CD8-positive, alpha-beta memory T cell (primary cell): ENCODE data around the gene EVPLL. TPM values are rescaled to one million over a fixed set of nuclear protein-coding genes. Genes with fewer than 3 reads are reported as not detected.

Source experiments
- CTCF ChIA-PET: fragments of 350-600 bp; sonication (Branson Sonifier 250); formaldehyde crosslinking; loops from one replicate; lab custom pipeline; 2021; ENCODE audit warnings: antibody characterized with exemption; lab: Charles Lee
- POLR2A ChIA-PET: fragments of 350-600 bp; sonication (Branson Sonifier 250); formaldehyde crosslinking; loops from one replicate; lab custom pipeline; 2021; ENCODE audit warnings: antibody characterized with exemption; lab: Charles Lee
- DNase-seq, 5 donors: peaks; one replicate each; pipeline versions ENCODE4 v3.0.0 to v3.0.0-alpha.2; 2020 to 2022; ENCODE audit warnings: mixed read lengths in 1 of 5
- H3K27ac ChIP-seq: one replicate; pipeline ENCODE4 v1.7.0; 2013; ENCODE audit warnings: low read depth, mild to moderate bottlenecking, low read length, moderate library complexity
- H3K27me3 ChIP-seq: 2 replicates; pipeline ENCODE4 v1.7.0; 2013; ENCODE audit warnings: low read length, mild to moderate bottlenecking; ENCODE audit not compliant: insufficient read depth, poor library complexity, severe bottlenecking
- H3K36me3 ChIP-seq: 2 replicates; pipeline ENCODE4 v1.7.0; 2013; ENCODE audit warnings: mild to moderate bottlenecking, low read length, moderate library complexity; ENCODE audit not compliant: insufficient read depth
- H3K4me1 ChIP-seq: 2 replicates; pipeline ENCODE4 v1.7.0; 2013; ENCODE audit warnings: mild to moderate bottlenecking, low read length, moderate library complexity; ENCODE audit not compliant: insufficient read depth
- H3K4me3 ChIP-seq: 2 replicates; pipeline ENCODE4 v1.7.0; 2013; ENCODE audit warnings: mild to moderate bottlenecking, low read length
- H3K9me3 ChIP-seq: 2 replicates; pipeline ENCODE4 v1.7.0; 2013; ENCODE audit warnings: mild to moderate bottlenecking, low read length
- H3K27ac Mint-ChIP-seq, 8 donors: one replicate each; pipeline ENCODE4 v1.8.0; 2020 to 2021; ENCODE audit warnings: mixed read lengths in 8 of 8, mild to moderate bottlenecking in 6 of 8, inconsistent platforms in 3 of 8, moderate library complexity in 3 of 8
- H3K27me3 Mint-ChIP-seq, 2 donors: one replicate each; pipeline ENCODE4 v1.8.0; 2020 to 2021; ENCODE audit warnings: mixed read lengths in 2 of 2, mild to moderate bottlenecking in 1 of 2, moderate library complexity in 1 of 2
- H3K36me3 Mint-ChIP-seq, 3 donors: one replicate each; pipeline ENCODE4 v1.8.0; 2020 to 2021; ENCODE audit warnings: mixed read lengths in 3 of 3, inconsistent platforms in 1 of 3, mild to moderate bottlenecking in 1 of 3
- H3K4me1 Mint-ChIP-seq, 3 donors: one replicate each; pipeline ENCODE4 v1.8.0; 2020 to 2021; ENCODE audit warnings: mixed read lengths in 3 of 3, inconsistent platforms in 1 of 3, mild to moderate bottlenecking in 1 of 3
- H3K4me3 Mint-ChIP-seq, 7 donors: one replicate each; pipeline ENCODE4 v1.8.0; 2020 to 2021; ENCODE audit warnings: mixed read lengths in 7 of 7, mild to moderate bottlenecking in 6 of 7, moderate library complexity in 4 of 7, inconsistent platforms in 2 of 7
- H3K9me3 Mint-ChIP-seq, 5 donors: one replicate each; pipeline ENCODE4 v1.8.0; 2020 to 2022; ENCODE audit warnings: mixed read lengths in 5 of 5, mild to moderate bottlenecking in 3 of 5, moderate library complexity in 2 of 5, inconsistent platforms in 1 of 5
- polyA plus RNA-seq: library from polyadenylated mRNA; unstranded; fragments of 300-500 nt; fragmentation: Illumina TruSeq; gene quantifications from one replicate; pipeline ENCODE4 v1.2.3, GENCODE V29; 2021
- total RNA-seq, 2 experiments: library from RNA; stranded (reverse); gene quantifications; one replicate each; pipeline ENCODE4 v1.2.3, GENCODE V29; 2021

EVPLL gene
- total and polyA plus RNA-seq, 3 experiments from 2014 or later: not detected

DNA sequence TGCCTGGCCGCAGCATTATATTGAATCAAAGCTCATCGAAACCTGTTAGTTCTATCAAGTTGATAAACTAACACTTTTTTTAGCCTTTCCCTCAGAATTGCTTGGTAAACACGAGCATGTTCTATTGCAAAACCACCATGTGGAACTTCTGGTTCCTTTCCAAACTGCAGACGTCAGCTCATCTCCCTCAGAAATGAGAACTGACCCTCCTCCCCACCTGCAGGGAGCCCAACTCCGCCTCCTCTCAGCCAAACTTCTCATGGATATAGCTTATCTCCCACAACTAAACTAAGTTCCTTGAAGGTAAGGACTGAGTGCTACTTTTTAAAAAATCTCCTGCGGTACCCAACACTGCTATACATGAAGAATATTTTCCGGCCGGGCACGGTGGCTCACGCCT is 21.0 kb upstream of the EVPLL start:
- H3K27ac ChIP-seq: no peak overlapping the region
- H3K27me3 Mint-ChIP-seq: no peaks in the 10 kb centered on the region
- H3K27me3 ChIP-seq: no peaks in the 10 kb centered on the region
- DNase-seq: no peak
- no peaks in the 10 kb centered on the region for H3K9me3 Mint-ChIP-seq
- H3K4me3 Mint-ChIP-seq: no peak overlapping the region
- H3K4me1 Mint-ChIP-seq: peaks cover 0 to 1% (median under 1%) of the 10 kb centered on the region in 3 donors
- no peak overlapping the region for H3K4me3 ChIP-seq
- H3K4me1 ChIP-seq: no peaks in the 10 kb centered on the region
- H3K36me3 ChIP-seq: peaks cover 8% of the 10 kb centered on the region
- peaks cover 0 to 36% (median 5%) of the 10 kb centered on the region in 3 donors for H3K36me3 Mint-ChIP-seq
- H3K9me3 ChIP-seq: no peaks in the 10 kb centered on the region
- no peak overlapping the region for H3K27ac Mint-ChIP-seq
- CTCF ChIA-PET: no interaction called here
- POLR2A ChIA-PET: no interaction called here

DNA sequence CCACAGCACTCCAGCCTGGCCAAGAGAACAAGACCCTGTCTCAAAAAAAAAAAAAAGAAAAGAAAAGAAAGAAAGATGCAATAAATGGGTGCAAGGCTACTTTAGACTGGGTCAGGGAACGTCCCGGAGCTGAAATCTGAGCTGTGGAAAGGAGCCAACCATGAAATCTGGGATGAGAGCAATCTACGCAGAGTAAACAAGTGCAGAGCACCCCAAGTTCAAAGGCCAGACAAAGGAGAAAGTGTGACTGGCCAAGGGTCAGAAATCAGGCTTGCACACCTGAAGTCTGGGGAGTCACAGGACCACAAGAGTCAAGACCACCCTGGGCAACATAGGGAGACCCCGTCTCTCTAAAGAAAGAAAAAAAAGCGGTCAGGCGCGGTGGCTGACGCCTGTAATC is 17.1 kb upstream of the EVPLL start:
- no peaks in the 10 kb centered on the region for H3K36me3 ChIP-seq

DNA sequence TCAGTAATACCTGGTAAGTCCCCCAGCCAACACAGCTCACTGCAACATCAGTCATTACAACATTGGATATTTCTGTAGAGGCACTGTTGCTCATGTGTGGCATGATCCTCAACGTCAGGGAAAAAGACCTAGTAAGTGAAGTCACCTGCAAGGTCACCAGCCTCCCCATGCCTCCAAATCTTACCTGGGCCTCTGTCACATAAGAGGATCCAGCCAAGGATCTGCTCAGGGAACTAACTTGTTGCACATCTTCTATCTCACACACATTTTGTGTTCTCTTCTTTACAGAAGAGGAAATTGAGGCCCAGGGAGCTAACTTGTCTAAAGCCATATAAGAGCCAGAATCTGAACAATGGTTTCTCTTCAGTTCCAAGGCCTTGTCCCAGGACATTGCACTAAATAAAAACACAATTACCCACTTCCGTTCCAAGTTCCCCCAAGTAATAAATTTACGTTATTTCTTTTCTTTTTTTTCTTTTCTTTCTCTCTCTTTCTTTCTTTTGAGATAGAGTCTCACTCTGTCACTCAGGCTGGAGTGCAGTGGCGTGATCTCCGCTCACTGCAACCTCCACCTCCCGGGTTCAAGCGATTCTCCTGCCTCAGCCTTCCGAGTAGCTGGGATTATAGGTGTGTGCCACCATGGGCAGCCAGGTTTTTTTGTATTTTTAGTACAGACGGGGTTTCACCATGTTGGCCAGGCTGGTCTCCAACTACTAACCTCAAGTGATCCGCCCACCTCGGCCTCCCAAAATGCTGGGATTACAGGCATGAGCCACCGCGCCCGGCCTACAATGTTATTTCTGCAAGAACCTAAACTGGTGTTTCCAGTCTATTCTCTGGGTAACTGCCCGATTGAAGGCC is 15.5 kb upstream of the EVPLL start:
- peaks cover 0 to 7% (median 0%) of the 10 kb centered on the region in 3 donors for H3K36me3 Mint-ChIP-seq
- no peaks in the 10 kb centered on the region for H3K9me3 Mint-ChIP-seq
- DNase-seq: no peak
- Histone ChIP-seq H3K9me3 (no peaks in the 10 kb centered on the region), H3K4me1 (peaks cover 8% of the 10 kb centered on the region), H3K27me3 (no peaks in the 10 kb centered on the region), H3K27ac (peak overlapping the region; percentile 47), H3K36me3 (no peaks in the 10 kb centered on the region), H3K4me3 (peak overlapping the region; percentile 78)
- CTCF ChIA-PET: interaction anchor here (1.0 kb wide), 2 partner anchors 15 to 30 kb away, joined by 3 to 4 read pairs; no protein-coding TSS in a partner anchor
- H3K27me3 Mint-ChIP-seq: no peaks in the 10 kb centered on the region
- POLR2A ChIA-PET: interaction anchor here (1.1 to 1.4 kb wide), 2 partner anchors 101 to 179 kb away, joined by 6 to 7 read pairs; partner anchors contain the start of genes ALKBH5 and MIEF2
- peak overlapping the region; percentile 89 to 98 (median 93) for H3K4me3 Mint-ChIP-seq
- peaks cover 13 to 20% (median 17%) of the 10 kb centered on the region in 3 donors for H3K4me1 Mint-ChIP-seq
- H3K27ac Mint-ChIP-seq: peak overlapping the region; percentile 54 to 88 (median 72)

More for the DNA sequence above, 17.1 kb upstream of the EVPLL start:
- Histone ChIP-seq H3K9me3 (no peaks in the 10 kb centered on the region), H3K4me1 (peaks cover 8% of the 10 kb centered on the region), H3K27me3 (no peaks in the 10 kb centered on the region), H3K4me3 (no peak overlapping the region), H3K27ac (no peak overlapping the region)
- no peak for DNase-seq
- CTCF ChIA-PET: no interaction called here
- H3K4me3 Mint-ChIP-seq: peak overlapping the region in 3 of 7 donors; percentile 20 to 56 (median 24)
- no peaks in the 10 kb centered on the region for H3K9me3 Mint-ChIP-seq
- H3K36me3 Mint-ChIP-seq: peaks cover 0 to 12% (median under 1%) of the 10 kb centered on the region in 3 donors
- no peaks in the 10 kb centered on the region for H3K27me3 Mint-ChIP-seq
- POLR2A ChIA-PET: no interaction called here
- H3K27ac Mint-ChIP-seq: peak overlapping the region in 2 of 8 donors; percentile 51 to 74
- H3K4me1 Mint-ChIP-seq: peaks cover 14 to 20% (median 17%) of the 10 kb centered on the region in 3 donors

DNA sequence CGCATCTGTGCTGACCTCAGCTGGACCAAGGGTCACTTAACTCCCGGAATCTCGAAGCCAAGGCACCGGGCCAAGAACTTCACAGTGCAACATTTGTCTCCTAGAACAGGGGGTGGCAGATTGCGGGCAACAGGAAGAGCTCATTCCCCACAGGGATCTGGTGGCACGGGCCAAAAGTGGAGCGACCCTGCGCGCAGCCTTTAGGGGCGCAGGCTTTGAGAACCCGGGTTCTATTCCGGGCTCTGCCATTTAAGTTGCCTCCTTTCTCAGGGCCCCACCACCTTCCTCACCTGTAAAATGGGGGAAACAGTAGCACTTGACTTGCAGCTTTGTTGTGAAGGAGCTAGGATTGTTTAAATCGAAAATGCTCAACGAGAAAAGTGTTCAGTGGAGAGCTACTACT is 14.9 kb upstream of the EVPLL start:
- peak overlapping the region; percentile 54 to 88 (median 76) for H3K27ac Mint-ChIP-seq
- H3K27me3 Mint-ChIP-seq: no peaks in the 10 kb centered on the region
- H3K4me1 ChIP-seq: peaks cover 8% of the 10 kb centered on the region
- peak overlapping the region; percentile 47 for H3K27ac ChIP-seq
- ChIA-PET CTCF (interaction anchor here (0.9 to 1.0 kb wide), 3 partner anchors 16 to 179 kb away, joined by 3 to 4 read pairs (median 3); partner anchors contain the start of gene ALKBH5), POLR2A (interaction anchor here (0.9 to 1.4 kb wide), 4 partner anchors 13 to 179 kb away, joined by 3 to 7 read pairs (median 5); partner anchors contain the start of genes ALKBH5, MIEF2, SMCR8 and TOP3A)
- peaks cover 0 to 7% (median 0%) of the 10 kb centered on the region in 3 donors for H3K36me3 Mint-ChIP-seq
- peak in 1 of 5 donors; percentile 5 for DNase-seq
- H3K9me3 Mint-ChIP-seq: no peaks in the 10 kb centered on the region
- no peaks in the 10 kb centered on the region for H3K36me3 ChIP-seq
- peak overlapping the region; percentile 89 to 98 (median 93) for H3K4me3 Mint-ChIP-seq
- H3K27me3 ChIP-seq: no peaks in the 10 kb centered on the region
- peaks cover 13 to 20% (median 17%) of the 10 kb centered on the region in 3 donors for H3K4me1 Mint-ChIP-seq
- H3K9me3 ChIP-seq: no peaks in the 10 kb centered on the region
- H3K4me3 ChIP-seq: peak overlapping the region; percentile 78

DNA sequence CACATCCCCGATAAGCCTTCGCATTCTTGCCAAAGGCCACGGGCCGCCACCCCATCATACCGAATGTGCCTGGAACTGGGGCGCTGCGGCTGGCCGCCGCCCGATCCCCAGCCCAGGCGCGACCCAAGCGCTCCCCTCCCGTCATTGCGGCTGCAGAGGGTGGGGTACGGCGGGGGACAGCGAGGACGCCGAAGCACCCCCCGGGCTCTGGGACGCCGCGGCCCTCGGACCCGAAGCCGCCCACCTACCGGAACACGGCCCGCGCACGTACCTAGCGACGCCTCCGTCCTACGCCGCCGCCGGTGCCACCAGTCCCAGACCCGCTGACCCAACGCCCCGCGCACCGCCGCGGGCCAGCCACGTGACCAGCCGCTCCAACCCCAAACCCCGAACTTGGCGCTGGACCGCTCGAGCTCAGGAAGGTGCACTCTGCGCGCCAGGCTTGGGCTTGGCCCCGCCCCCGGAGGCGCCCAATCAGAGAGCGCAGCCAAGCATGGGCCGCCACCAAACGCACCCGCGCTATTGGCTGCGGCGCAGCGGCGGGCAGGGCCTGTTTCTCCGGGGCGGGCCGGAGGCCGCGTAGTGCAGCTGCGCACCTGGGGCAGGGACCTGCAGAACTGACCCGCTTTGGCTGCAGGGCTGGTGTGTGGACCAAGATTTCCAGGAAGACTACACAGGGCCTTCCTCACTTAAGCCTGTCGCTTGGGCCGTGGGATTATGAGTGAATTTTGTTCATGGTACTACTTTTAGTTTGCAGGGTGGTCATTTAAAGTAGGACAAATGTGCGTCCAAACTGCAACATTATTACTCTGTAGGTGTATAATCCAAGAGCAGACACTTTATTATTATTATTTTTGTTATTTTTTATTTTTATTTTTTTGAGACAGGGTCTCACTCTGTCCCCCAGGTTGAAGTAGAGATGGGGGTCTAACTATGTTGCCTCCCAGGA is 14.2 kb upstream of the EVPLL start, which contains the start of gene SHMT1:
Gene SHMT1 (minus strand): TSS at position 450 of the 949 bp plus-strand sequence. CDS start 7,569 bp downstream, outside the sequence.
- Histone ChIP-seq H3K4me1 (peaks cover 8% of the 10 kb centered on the region), H3K4me3 (peak within 1 kb of the TSS; percentile 78), H3K9me3 (no peaks in the 10 kb centered on the region), H3K27me3 (no peaks in the 10 kb centered on the region), H3K36me3 (no peaks in the 10 kb centered on the region), H3K27ac (peak within 1 kb of the TSS; percentile 47)
- peaks cover 13 to 20% (median 17%) of the 10 kb centered on the region in 3 donors for H3K4me1 Mint-ChIP-seq
- H3K9me3 Mint-ChIP-seq: no peaks in the 10 kb centered on the region
- peaks cover 0 to 7% (median 0%) of the 10 kb centered on the region in 3 donors for H3K36me3 Mint-ChIP-seq
- peak within 1 kb of the TSS; percentile 61 to 94 (median 78) for H3K27ac Mint-ChIP-seq
- peak within 1 kb of the TSS; percentile 89 to 98 (median 93) for H3K4me3 Mint-ChIP-seq
- DNase-seq: peak; percentile 87 to 92 (median 90)
- ChIA-PET POLR2A (interaction anchor here (0.9 to 1.4 kb wide), 4 partner anchors 12 to 180 kb away, joined by 3 to 7 read pairs (median 5); partner anchors contain the start of genes ALKBH5, MIEF2, SMCR8 and TOP3A), CTCF (interaction anchor here (0.9 to 1.0 kb wide), 3 partner anchors 17 to 180 kb away, joined by 3 to 4 read pairs (median 3); partner anchors contain the start of gene ALKBH5)
- H3K27me3 Mint-ChIP-seq: no peaks in the 10 kb centered on the region

DNA sequence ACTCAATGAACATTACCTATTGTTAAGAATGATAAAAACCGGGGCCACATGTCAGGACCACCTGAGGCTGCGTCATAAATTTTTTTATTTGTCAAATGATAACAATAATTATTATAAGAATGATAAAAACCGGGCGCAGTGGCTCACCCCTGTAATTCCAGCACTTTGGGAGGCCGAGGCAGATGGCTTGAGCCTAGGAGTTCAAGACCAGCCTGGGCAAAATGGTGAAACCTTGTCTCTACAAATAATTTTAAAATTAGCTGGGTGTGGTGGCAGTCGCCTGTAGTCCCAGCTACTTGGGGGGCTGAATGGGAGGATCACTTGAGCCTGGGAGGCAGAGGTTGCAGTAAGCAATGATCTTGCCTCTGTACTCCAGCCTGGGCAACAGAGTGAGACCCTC is 13.4 kb upstream of the EVPLL start:
- POLR2A ChIA-PET: no interaction called here

DNA sequence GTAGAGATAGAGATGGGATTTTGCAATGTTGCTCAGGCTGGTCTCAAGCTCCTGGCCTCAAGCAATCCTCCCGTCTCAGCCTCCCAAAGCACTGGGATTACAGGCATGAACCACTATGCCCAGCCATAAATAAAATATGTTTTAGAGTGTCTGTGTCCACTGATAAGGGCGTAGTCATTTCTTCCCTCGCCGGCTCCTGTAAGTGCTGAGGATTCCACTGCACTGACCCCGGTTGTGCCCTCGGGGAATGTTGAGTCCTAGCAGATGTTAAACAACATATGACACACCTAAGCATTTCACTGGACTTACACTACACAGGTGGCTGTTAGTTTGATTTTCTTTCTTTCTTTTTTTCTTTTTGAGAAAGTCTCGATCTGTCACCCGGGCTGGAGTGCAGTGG is 8.6 kb upstream of the EVPLL start:
- Histone ChIP-seq H3K27ac (no peak overlapping the region), H3K9me3 (no peaks in the 10 kb centered on the region), H3K4me3 (no peak overlapping the region), H3K36me3 (no peaks in the 10 kb centered on the region), H3K4me1 (no peaks in the 10 kb centered on the region), H3K27me3 (no peaks in the 10 kb centered on the region)
- H3K9me3 Mint-ChIP-seq: no peaks in the 10 kb centered on the region
- ChIA-PET POLR2A (no interaction called here), CTCF (no interaction called here)
- peaks cover 3 to 13% of the 10 kb centered on the region in 2 donors for H3K27me3 Mint-ChIP-seq
- no peak overlapping the region for H3K27ac Mint-ChIP-seq
- no peaks in the 10 kb centered on the region for H3K36me3 Mint-ChIP-seq
- peaks cover 0 to 5% (median 5%) of the 10 kb centered on the region in 3 donors for H3K4me1 Mint-ChIP-seq
- no peak for DNase-seq
- H3K4me3 Mint-ChIP-seq: no peak overlapping the region

More for the DNA sequence above, 13.4 kb upstream of the EVPLL start:
- H3K36me3 ChIP-seq: no peaks in the 10 kb centered on the region
- H3K9me3 ChIP-seq: no peaks in the 10 kb centered on the region
- no peak for DNase-seq
- peaks cover 8% of the 10 kb centered on the region for H3K4me1 ChIP-seq
- peak overlapping the region in 4 of 7 donors; percentile 27 to 43 (median 36) for H3K4me3 Mint-ChIP-seq
- no peak overlapping the region for H3K4me3 ChIP-seq
- no peaks in the 10 kb centered on the region for H3K9me3 Mint-ChIP-seq
- H3K27me3 ChIP-seq: no peaks in the 10 kb centered on the region
- peaks cover 13 to 20% (median 17%) of the 10 kb centered on the region in 3 donors for H3K4me1 Mint-ChIP-seq
- H3K36me3 Mint-ChIP-seq: peaks cover 0 to 6% (median 0%) of the 10 kb centered on the region in 3 donors
- no peaks in the 10 kb centered on the region for H3K27me3 Mint-ChIP-seq
- no peak overlapping the region for H3K27ac Mint-ChIP-seq
- no peak overlapping the region for H3K27ac ChIP-seq
- CTCF ChIA-PET: interaction anchor here (1.5 kb wide), 1 partner anchor 10 kb away, joined by 4 read pairs; no protein-coding TSS in a partner anchor
